Activated gamma-delta T cell treated with anti-CD3 and anti-CD28 coated beads, Interleukin-2, amount 50 U/mL, for 16 hours (primary cell): ENCODE results near the gene CDR2L.
"Not testable (repeated sequence)": the region's sequence is repeated elsewhere in the genome, so short reads cannot be mapped to it uniquely, and the experiment has no call there.

ENCODE experiments used
- DNase-seq: peaks from one replicate; pipeline ENCODE4 v3.0.0-alpha.2; 2020; ENCODE audit warnings: low read depth

The CDR2L gene

DNA sequence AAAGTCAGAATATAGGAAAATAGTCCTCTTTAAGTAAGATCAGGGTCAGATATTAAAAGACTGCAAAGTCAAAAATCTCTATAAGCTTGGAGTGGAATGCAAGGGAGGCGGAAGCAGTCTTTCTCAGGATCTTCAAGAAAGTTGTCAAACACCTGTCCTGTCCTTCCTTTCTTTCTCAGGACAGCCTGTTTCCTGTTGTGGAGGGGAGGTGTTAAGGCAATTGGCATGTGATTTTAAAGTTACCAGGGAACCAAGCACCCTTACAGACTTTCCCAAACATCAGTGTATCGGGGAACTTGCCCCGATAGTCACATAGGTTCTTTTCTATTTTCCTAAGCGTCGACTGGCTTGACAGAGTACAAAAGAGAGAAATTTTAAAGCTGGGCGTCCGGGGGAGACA is 57.3 kb downstream of the CDR2L start:
- no peak for DNase-seq

DNA sequence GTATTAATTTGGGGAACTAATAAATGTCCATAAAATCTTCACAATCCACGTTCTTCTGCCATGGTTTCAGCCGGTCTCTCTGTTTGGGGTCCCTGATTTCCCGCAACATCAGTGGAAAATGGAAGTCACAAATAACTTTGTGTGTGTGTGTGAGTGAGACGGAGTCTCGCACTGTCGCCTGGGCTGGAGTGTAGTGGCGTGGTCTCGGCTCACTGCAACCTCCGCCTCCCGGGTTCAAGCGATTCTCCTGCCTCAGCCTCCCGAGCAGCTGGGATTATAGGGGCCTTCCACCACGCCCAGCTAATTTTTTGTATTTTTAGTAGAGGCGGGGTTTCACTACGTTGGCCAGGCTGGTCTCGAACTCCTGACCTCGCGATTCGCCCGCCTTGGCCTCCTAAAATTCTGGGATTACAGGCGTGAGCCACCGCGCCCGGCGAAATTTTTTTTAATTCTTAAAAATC is 58.5 kb downstream of the CDR2L start:
- DNase-seq = not testable (repeated sequence)

DNA sequence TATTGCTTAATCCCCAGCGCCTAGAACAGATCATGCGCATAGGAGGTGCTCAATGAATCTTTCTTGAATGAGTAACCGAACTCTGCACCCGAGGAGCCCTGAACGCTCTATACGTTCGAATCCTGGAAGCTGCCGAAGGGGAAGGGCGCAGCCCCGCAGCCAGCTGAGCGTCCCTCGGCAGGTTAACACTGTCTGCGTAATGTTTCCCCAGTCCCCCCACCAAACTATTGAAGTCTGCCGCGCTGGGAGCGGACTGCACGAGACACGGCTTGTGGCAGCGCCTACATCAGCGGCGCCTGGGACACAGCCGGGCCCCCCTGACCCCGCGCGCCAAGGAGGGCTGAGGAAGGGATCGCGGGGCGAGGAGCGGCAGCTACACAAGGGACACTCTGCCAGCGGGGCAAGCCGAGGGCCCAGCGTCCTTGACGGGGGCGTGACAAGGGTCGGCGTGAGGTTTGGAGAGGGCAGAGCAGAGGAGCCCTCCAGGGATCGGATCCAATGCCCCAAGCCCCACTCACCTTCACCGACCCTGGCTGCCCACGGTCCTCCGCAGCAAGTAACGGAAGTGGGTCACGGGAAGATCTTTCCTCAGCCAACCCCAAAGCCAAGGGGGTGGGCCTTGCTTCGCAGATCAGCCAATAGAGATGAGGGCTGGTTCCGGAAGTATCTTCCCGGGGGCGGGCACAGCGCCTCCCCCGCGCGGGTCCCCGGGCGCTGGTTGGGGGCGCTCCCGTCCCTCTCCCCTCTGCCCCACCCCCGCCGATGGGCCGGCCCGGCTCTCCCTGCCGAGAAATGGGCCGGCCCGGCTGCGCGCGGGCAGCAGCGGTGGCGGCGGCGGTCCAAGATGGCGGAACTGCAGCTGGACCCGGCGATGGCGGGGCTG is 59.2 kb downstream of the CDR2L start, which contains the start of the genes ATP5PD and KCTD2:
TSS of gene ATP5PD (minus strand) at position 563 of the 883 bp plus-strand sequence. CDS start 4,319 bp downstream, outside the sequence.
TSS of gene KCTD2 (plus strand) at position 819 of the 883 bp plus-strand sequence. CDS start at position 845, 26 bp downstream.
- peak; percentile 94 for DNase-seq

DNA sequence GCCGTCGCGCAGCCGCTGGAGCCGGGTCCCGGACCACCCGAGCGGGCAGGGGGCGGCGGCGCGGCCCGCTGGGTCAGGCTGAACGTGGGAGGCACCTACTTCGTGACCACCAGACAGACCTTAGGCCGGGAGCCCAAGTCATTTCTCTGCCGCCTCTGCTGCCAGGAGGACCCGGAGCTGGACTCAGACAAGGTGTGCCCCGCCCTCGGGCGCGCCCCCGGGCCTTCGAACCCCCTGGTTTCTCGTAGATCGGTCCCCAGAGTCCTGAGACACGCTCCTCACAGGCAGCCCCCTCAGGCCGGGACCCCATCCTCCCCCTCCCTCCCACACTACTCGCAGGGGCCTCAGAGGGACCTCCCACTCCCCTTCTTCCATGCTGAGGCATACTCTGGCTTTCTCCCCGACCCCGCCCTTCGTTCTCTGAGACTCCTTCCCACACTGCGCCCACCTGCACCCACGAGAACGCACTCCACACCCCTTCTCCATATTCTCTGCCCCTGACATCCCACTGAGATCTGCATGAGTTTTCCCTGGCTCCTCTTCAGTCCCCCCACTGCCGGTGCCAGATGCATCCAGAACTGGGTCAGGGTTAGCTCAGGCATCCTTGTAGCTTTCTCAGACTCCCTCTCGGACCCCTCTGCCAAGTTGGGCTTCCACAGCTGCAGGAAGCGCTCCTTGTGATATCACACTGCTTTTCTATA is 60.1 kb downstream of the CDR2L start:
- DNase-seq = peak; percentile 24

DNA sequence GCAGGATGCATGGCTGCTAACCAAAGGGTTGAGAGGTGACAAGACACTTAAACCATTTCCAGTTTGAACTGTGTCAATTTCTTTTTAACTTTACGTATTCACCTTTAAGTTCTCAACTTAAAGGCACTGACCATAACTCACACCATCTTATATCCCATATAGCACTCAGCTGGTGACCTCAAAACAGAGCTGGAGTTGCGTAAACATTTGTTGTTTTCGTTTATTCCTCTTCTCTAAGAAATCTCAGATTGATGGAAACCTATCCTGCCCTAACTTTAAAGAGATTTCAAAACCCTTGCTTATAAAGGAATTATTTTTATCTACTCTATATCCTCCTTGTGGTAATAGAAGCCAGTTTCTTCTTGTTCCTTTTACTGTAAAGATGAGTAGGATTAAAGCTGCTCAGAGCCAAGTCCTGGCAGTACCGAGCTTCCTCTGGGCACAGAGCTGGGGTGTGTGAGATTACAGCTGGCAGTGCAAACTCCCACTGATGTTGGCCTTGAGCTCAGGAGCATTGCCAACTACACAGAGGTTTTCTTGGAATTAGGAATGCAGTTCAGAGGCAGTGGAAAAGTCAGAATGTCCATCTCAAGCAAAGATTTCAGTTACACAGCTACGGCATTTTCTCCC is 60.9 kb downstream of the CDR2L start:
- no peak for DNase-seq

DNA sequence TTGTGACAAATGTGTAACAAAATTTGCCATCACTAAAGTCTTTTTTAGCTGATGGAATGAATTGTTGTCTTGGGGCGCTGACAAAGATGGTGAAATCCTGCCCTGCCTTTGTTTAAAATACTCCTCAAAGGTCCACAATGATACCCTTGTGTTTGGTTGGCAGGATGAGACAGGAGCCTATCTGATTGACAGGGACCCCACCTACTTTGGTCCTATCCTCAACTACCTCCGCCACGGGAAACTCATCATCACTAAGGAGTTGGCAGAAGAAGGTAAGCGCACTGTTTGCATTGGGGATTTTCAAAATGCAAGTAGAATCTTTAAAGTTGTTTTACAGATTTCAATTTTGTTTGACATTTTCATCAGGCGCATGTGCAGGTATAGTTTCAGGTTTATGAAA is 61.6 kb downstream of the CDR2L start:
- DNase-seq = no peak

DNA sequence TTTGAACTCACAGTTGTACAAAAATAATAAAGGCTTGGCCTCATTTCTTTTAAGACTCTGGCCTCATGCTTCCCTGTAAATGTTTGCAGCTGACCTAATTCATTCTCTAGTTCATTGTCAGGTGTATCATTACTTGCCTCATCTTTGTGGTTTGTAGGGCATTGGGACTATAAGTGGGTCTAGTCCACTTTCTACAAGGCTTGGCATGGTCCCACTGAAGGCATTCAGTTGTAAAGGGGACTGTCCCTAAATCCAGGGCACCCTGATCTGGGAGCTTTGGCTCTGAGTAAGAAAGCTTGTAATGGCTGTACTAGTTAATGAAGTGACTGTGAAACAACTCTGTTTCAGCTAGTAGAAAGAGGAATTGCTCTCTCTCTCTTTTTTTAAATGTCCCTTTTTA is 62.3 kb downstream of the CDR2L start:
- no peak for DNase-seq

DNA sequence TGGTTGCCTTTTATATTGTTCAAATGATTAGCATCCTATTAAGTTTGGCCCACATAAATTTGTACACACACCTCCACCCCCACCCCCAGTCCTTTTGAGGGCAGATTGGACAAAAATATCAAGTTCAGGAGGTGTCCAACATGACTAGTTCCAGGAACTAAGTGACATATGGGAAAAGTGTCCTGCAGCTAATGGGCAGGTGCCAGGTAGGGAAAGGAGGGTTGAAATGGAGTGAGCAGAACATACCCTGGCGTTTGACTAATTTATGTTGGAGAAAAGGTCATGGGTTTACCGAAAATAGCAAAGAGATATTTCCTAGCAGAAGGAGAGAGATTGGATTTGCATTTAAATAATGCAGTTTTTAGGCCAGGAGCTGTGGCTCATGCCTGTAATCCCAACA is 64.5 kb downstream of the CDR2L start:
- no peak for DNase-seq
